Naive thymus-derived CD4-positive, alpha-beta T cell (primary cell): Measurements from ENCODE around the gene UGP2. TPM values are rescaled to one million over a fixed set of nuclear protein-coding genes. Genes with fewer than 3 reads are reported as not detected.
"Not testable (repeated sequence)": the region's sequence is repeated elsewhere in the genome, so short reads cannot be mapped to it uniquely, and the experiment has no call there.

Experiments
- ATAC-seq: fragments of 150-1000 bp; cut with Tn5 transposase; 2 replicates; pipeline ENCODE4 v1.10.0; 2021; ENCODE audit warnings: mild to moderate bottlenecking, moderate library complexity
- CTCF ChIA-PET: fragments of 350-600 bp; sonication (Branson Sonifier 250); formaldehyde crosslinking; loops from one replicate; lab custom pipeline; 2021; ENCODE audit warnings: antibody characterized with exemption; lab: Charles Lee
- POLR2A ChIA-PET: fragments of 350-600 bp; sonication (Branson Sonifier 250); formaldehyde crosslinking; loops from one replicate; lab custom pipeline; 2021; ENCODE audit warnings: antibody characterized with exemption, inconsistent platforms; lab: Charles Lee
- DNase-seq, 9 donors: peaks; one replicate each; pipeline versions ENCODE4 v3.0.0 to v3.0.0-alpha.2; 2020 to 2022; ENCODE audit warnings: mixed read lengths in 1 of 9
- H3K27ac ChIP-seq: one replicate; pipeline ENCODE4 v1.7.0; 2013; ENCODE audit warnings: mild to moderate bottlenecking, low read depth, low read length, moderate library complexity
- H3K27me3 ChIP-seq, 2 donors: one replicate each; pipeline ENCODE4 v1.7.0; 2013; ENCODE audit warnings: low read length in 2 of 2, mild to moderate bottlenecking in 2 of 2, moderate library complexity in 2 of 2; ENCODE audit not compliant: control insufficient read depth in 2 of 2, insufficient read depth in 2 of 2
- H3K36me3 ChIP-seq, 3 experiments: 1 replicate in 2 of 3; 2 replicates in 1 of 3; pipeline ENCODE4 v1.7.0; 2013; ENCODE audit warnings: low read length in 3 of 3, mild to moderate bottlenecking in 3 of 3, moderate library complexity in 1 of 3; ENCODE audit not compliant: insufficient read depth in 3 of 3, control insufficient read depth in 2 of 3
- H3K4me1 ChIP-seq, 2 donors: one replicate each; pipeline ENCODE4 v1.7.0; 2013; ENCODE audit warnings: low read length in 2 of 2, mild to moderate bottlenecking in 2 of 2, moderate library complexity in 1 of 2; ENCODE audit not compliant: control insufficient read depth in 2 of 2, insufficient read depth in 2 of 2
- H3K4me3 ChIP-seq: 2 replicates; pipeline ENCODE4 v1.7.0; 2013; ENCODE audit warnings: mild to moderate bottlenecking, low read length
- H3K9me3 ChIP-seq, 3 experiments: 1 replicate in 2 of 3; 2 replicates in 1 of 3; pipeline ENCODE4 v1.7.0; 2013; ENCODE audit warnings: low read length in 3 of 3; ENCODE audit not compliant: control insufficient read depth in 2 of 3
- H3K27ac Mint-ChIP-seq, 9 donors: one replicate each; pipeline ENCODE4 v1.8.0; 2020 to 2022; ENCODE audit warnings: mixed read lengths in 9 of 9, mild to moderate bottlenecking in 8 of 9, moderate library complexity in 5 of 9, inconsistent platforms in 2 of 9
- H3K27me3 Mint-ChIP-seq, 5 donors: one replicate each; pipeline ENCODE4 v1.8.0; 2021 to 2022; ENCODE audit warnings: mixed read lengths in 5 of 5, mild to moderate bottlenecking in 1 of 5
- H3K36me3 Mint-ChIP-seq, 5 donors: one replicate each; pipeline ENCODE4 v1.8.0; 2020 to 2022; ENCODE audit warnings: mixed read lengths in 5 of 5, mild to moderate bottlenecking in 3 of 5, inconsistent platforms in 1 of 5
- H3K4me1 Mint-ChIP-seq, 7 donors: one replicate each; pipeline ENCODE4 v1.8.0; 2020 to 2022; ENCODE audit warnings: mixed read lengths in 7 of 7, mild to moderate bottlenecking in 3 of 7, inconsistent platforms in 1 of 7
- H3K4me3 Mint-ChIP-seq, 10 donors: one replicate each; pipeline ENCODE4 v1.8.0; 2020 to 2022; ENCODE audit warnings: mild to moderate bottlenecking in 10 of 10, mixed read lengths in 10 of 10, moderate library complexity in 6 of 10, inconsistent platforms in 2 of 10
- H3K9me3 Mint-ChIP-seq, 11 donors: one replicate each; pipeline ENCODE4 v1.8.0; 2020 to 2022; ENCODE audit warnings: mixed read lengths in 11 of 11, mild to moderate bottlenecking in 4 of 11, inconsistent platforms in 1 of 11, moderate library complexity in 1 of 11
- intact Hi-C, 2 donors: fragments of 100-400 bp; cut with micrococcal nuclease; formaldehyde crosslinking; loops; one replicate each; pipeline ENCODE4 v1.15.1; 2023
- polyA plus RNA-seq, 2 donors: library from polyadenylated mRNA; unstranded; fragments of 300-500 nt; fragmentation: Illumina TruSeq; gene quantifications; one replicate each; pipeline ENCODE4 v1.2.3, GENCODE V29; 2021
- total RNA-seq, 6 experiments: library from RNA in 5 of 6; stranded (reverse) in 5 of 6; gene quantifications; 1 replicate in 5 of 6; 2 replicates in 1 of 6; pipeline ENCODE4 v1.2.3 and lab custom pipeline; 2021 to 2026

UGP2 gene
- total and polyA plus RNA-seq, 7 experiments from 2014 or later, result 69.5 to 135 (median 101) TPM

GRCh38 chr2:63926815-63927214, 85.1 kb downstream of the UGP2 start:
- Histone ChIP-seq H3K27me3 (no peaks in the 10 kb centered on the region), H3K9me3 (no peaks in the 10 kb centered on the region), H3K27ac (no peak overlapping the region), H3K4me1 (no peaks in the 10 kb centered on the region), H3K36me3 (peaks cover 0 to 14% (median 0%) of the 10 kb centered on the region in 3 experiments), H3K4me3 (no peak overlapping the region)
- no peak overlapping the region for H3K4me3 Mint-ChIP-seq
- peaks cover 18 to 75% (median 55%) of the 10 kb centered on the region in 5 donors for H3K36me3 Mint-ChIP-seq
- H3K27ac Mint-ChIP-seq, result no peak overlapping the region
- intact Hi-C loops, result no loop called here
- ChIA-PET POLR2A (no interaction called here), CTCF (no interaction called here)
- DNase-seq (no peak), ATAC-seq (no peak)
- no peaks in the 10 kb centered on the region for H3K27me3 Mint-ChIP-seq
- H3K9me3 Mint-ChIP-seq, result peaks cover 0 to 10% (median 0%) of the 10 kb centered on the region in 11 donors
- H3K4me1 Mint-ChIP-seq, result peaks cover 0 to 33% (median 10%) of the 10 kb centered on the region in 7 donors

- DNase-seq, H3K9me3 ChIP-seq, H3K27me3 ChIP-seq, POLR2A ChIA-PET, H3K27ac Mint-ChIP-seq, intact Hi-C loops, ATAC-seq, CTCF ChIA-PET, H3K4me3 Mint-ChIP-seq, H3K27me3 Mint-ChIP-seq, H3K4me1 ChIP-seq, H3K4me3 ChIP-seq, H3K27ac ChIP-seq: not testable (repeated sequence)
- H3K9me3 Mint-ChIP-seq, result peaks cover 0 to 15% (median 0%) of the 10 kb centered on the region in 11 donors
- peaks cover 0 to 15% (median 0%) of the 10 kb centered on the region in 3 experiments for H3K36me3 ChIP-seq
- H3K36me3 Mint-ChIP-seq, result peaks cover 21 to 85% (median 71%) of the 10 kb centered on the region in 5 donors
- peaks cover 0 to 27% (median 10%) of the 10 kb centered on the region in 7 donors for H3K4me1 Mint-ChIP-seq
These were observed 90.4 kb downstream of the UGP2 start for GRCh38 chr2:63932104-63932503.

Other genes with a start within 250 kb of the UGP2 start
- gene VPS54, start 177.5 kb downstream of the UGP2 start, total RNA-seq, result 10 to 100 TPM; 13.2 to 20.8 (median 15.6) TPM
- gene VPS54, start 177.5 kb downstream of the UGP2 start, polyA plus RNA-seq, result 10 to 100 TPM in 1 of 2 donors, 1 to 10 TPM in 1; 4.5 to 11.4 TPM